Fibroblast of lung (primary cell): Measurements from ENCODE around the gene TPMT. TPM values are rescaled to one million over a fixed set of nuclear protein-coding genes. Genes with fewer than 3 reads are reported as not detected.

Source experiments
- DNase-seq, 2 donors: peaks; one replicate each; pipeline versions ENCODE4 v3.0.0 to v3.0.0-alpha.2; 2010; ENCODE audit warnings: low read depth in 2 of 2
- H2AFZ ChIP-seq: 2 replicates; pipeline ENCODE4 v1.5.1; 2012; ENCODE audit warnings: low read length, control low read depth, inconsistent platforms
- H3K27ac ChIP-seq: 2 replicates; pipeline ENCODE4 v1.5.1; 2011; ENCODE audit warnings: low read length, control low read depth; ENCODE audit not compliant: insufficient read depth
- H3K27me3 ChIP-seq: 2 replicates; pipeline ENCODE4 v1.5.1; 2011; ENCODE audit warnings: mild to moderate bottlenecking, low read length; ENCODE audit not compliant: control insufficient read depth, insufficient read depth
- H3K36me3 ChIP-seq: 2 replicates; pipeline ENCODE4 v1.5.1; 2011; ENCODE audit warnings: low read length; ENCODE audit not compliant: control insufficient read depth, insufficient read depth
- H3K4me1 ChIP-seq: 2 replicates; pipeline ENCODE4 v1.5.1; 2011; ENCODE audit warnings: low read length; ENCODE audit not compliant: control insufficient read depth, insufficient read depth; ENCODE audit errors: extremely low read depth
- H3K4me2 ChIP-seq: 2 replicates; pipeline ENCODE4 v1.5.1; 2011; ENCODE audit warnings: low read length, control low read depth; ENCODE audit not compliant: insufficient read depth; ENCODE audit errors: extremely low read depth
- H3K4me3 ChIP-seq, 4 experiments: fragments of 200-600 bp in 1 of 4; sonication (generic) in 1 of 4; replicated peaks in 1 of 4; 2 replicates each; pipeline ENCODE4 v1.5.1; 2011 to 2016; ENCODE audit warnings: low read length in 4 of 4, low read depth in 3 of 4, mild to moderate bottlenecking in 3 of 4, control low read depth in 2 of 4, inconsistent platforms in 1 of 4, mixed read lengths in 1 of 4; ENCODE audit not compliant: insufficient read depth in 1 of 4; ENCODE audit errors: control extremely low read depth in 1 of 4
- H3K79me2 ChIP-seq: 2 replicates; pipeline ENCODE4 v1.5.1; 2012; ENCODE audit warnings: mild to moderate bottlenecking, low read length, inconsistent platforms; ENCODE audit not compliant: control insufficient read depth, insufficient read depth
- H3K9ac ChIP-seq: 2 replicates; pipeline ENCODE4 v1.5.1; 2011; ENCODE audit warnings: mild to moderate bottlenecking, low read length, control low read depth; ENCODE audit not compliant: insufficient read depth
- H3K9me3 ChIP-seq: 2 replicates; pipeline ENCODE4 v1.5.1; 2012; ENCODE audit warnings: low read depth, low read length; ENCODE audit not compliant: control insufficient read depth, insufficient read depth
- H4K20me1 ChIP-seq: 2 replicates; pipeline ENCODE4 v1.5.1; 2011; ENCODE audit warnings: low read length; ENCODE audit not compliant: control insufficient read depth, insufficient read depth; ENCODE audit errors: extremely low read depth
- EZH2 ChIP-seq: IDR thresholded peaks from 2 replicates; pipeline ENCODE4 v1.5.1; 2012; ENCODE audit warnings: low read length, control low read depth, mild to moderate bottlenecking; ENCODE audit errors: missing control alignments
- polyA plus RNA-seq, 2 donors: library from polyadenylated mRNA; depleted of rRNA in 1 of 2; stranded (reverse) in 1 of 2; unstranded in 1 of 2; fragments of >200 nt; gene quantifications; 2 replicates each; pipeline ENCODE4 v1.2.1, GENCODE V29; 2011 to 2012; ENCODE audit warnings: missing spikeins in 1 of 2
- total RNA-seq: library from RNA; depleted of rRNA; stranded (reverse); fragments of >200 nt; gene quantifications from 2 replicates; pipeline ENCODE4 v1.2.1, GENCODE V29; 2014
- TF ChIP-seq, protein P1 (sequence below), 2 donors: IDR thresholded peaks in 1 of 2; conservative IDR thresholded peaks in 1 of 2; 1 replicate in 1 of 2; 2 replicates in 1 of 2; pipeline ENCODE4 v1.5.1; 2011 to 2012; ENCODE audit warnings: low read length in 2 of 2, control low read depth in 1 of 2, inconsistent platforms in 1 of 2, low read depth in 1 of 2, mild to moderate bottlenecking in 1 of 2

TPMT gene
- total and polyA plus RNA-seq, 2 donors (not counting 1 experiment from before 2014, with no cell fraction given), result 17.5 to 20.2 TPM

GRCh38 chr6:18102783-18103509 is 51.9 kb downstream of the TPMT start:
- Histone ChIP-seq H3K27ac (no peak overlapping the region), H2AFZ (no peak overlapping the region), H3K4me3 (no peak overlapping the region), H3K36me3 (no peaks in the 10 kb centered on the region), H4K20me1 (no peaks in the 10 kb centered on the region), H3K4me1 (no peaks in the 10 kb centered on the region), H3K9ac (no peak overlapping the region), H3K4me2 (no peak overlapping the region), H3K27me3 (no peaks in the 10 kb centered on the region), H3K79me2 (no peaks in the 10 kb centered on the region), H3K9me3 (no peaks in the 10 kb centered on the region)
- TF ChIP-seq, protein P1, sequence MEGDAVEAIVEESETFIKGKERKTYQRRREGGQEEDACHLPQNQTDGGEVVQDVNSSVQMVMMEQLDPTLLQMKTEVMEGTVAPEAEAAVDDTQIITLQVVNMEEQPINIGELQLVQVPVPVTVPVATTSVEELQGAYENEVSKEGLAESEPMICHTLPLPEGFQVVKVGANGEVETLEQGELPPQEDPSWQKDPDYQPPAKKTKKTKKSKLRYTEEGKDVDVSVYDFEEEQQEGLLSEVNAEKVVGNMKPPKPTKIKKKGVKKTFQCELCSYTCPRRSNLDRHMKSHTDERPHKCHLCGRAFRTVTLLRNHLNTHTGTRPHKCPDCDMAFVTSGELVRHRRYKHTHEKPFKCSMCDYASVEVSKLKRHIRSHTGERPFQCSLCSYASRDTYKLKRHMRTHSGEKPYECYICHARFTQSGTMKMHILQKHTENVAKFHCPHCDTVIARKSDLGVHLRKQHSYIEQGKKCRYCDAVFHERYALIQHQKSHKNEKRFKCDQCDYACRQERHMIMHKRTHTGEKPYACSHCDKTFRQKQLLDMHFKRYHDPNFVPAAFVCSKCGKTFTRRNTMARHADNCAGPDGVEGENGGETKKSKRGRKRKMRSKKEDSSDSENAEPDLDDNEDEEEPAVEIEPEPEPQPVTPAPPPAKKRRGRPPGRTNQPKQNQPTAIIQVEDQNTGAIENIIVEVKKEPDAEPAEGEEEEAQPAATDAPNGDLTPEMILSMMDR (conservative IDR thresholded peaks at IDR 0.05 in 1 of 2, IDR thresholded peaks at IDR 0.05 in 1 of 2; ENCODE audit: low read depth in 1 of 2, low read length in 2 of 2), result no peak
- TF ChIP-seq EZH2, result no peak
- DNase-seq, result no peak

GRCh38 chr6:18101873-18102272 is 53.0 kb downstream of the TPMT start:
- no peaks in the 10 kb centered on the region for H3K36me3 ChIP-seq
- H3K9ac ChIP-seq, result no peak overlapping the region
- H3K4me2 ChIP-seq, result no peak overlapping the region
- no peaks in the 10 kb centered on the region for H3K27me3 ChIP-seq
- no peak overlapping the region for H2AFZ ChIP-seq
- TF ChIP-seq, protein P1 (conservative IDR thresholded peaks at IDR 0.05 in 1 of 2, IDR thresholded peaks at IDR 0.05 in 1 of 2; ENCODE audit: low read depth in 1 of 2, low read length in 2 of 2), result no peak
- no peak for TF ChIP-seq EZH2
- H3K27ac ChIP-seq, result no peak overlapping the region
- DNase-seq, result no peak
- H4K20me1 ChIP-seq, result no peaks in the 10 kb centered on the region
- no peaks in the 10 kb centered on the region for H3K79me2 ChIP-seq
- no peak overlapping the region for H3K4me3 ChIP-seq
- H3K9me3 ChIP-seq, result no peaks in the 10 kb centered on the region
- H3K4me1 ChIP-seq, result no peaks in the 10 kb centered on the region

DNA sequence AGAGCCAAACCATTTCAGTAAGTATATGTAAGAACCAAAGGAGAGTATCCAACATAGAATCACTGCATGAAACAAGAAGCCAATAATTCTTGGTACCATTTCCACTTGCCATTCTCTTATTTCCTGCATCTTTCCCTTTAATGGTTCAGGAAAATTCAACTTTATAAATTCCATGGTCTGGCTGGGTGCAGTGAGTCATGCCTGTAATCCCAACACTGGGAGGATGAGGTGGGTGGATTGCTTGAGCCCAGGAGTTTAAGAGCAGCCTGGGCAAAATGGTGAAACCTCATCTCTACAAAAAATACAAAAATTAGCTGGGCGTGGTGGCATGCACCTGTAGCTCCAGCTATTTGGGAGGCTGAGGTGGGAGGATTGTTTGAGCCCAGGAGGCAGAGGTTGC is 53.6 kb downstream of the TPMT start:
- Histone ChIP-seq H3K36me3 (no peaks in the 10 kb centered on the region), H3K4me2 (no peak overlapping the region), H3K9ac (no peak overlapping the region), H3K27me3 (no peaks in the 10 kb centered on the region), H3K4me1 (no peaks in the 10 kb centered on the region), H3K4me3 (no peak overlapping the region), H2AFZ (no peak overlapping the region), H4K20me1 (no peaks in the 10 kb centered on the region), H3K27ac (no peak overlapping the region), H3K9me3 (no peaks in the 10 kb centered on the region), H3K79me2 (no peaks in the 10 kb centered on the region)
- TF ChIP-seq, protein P1 (conservative IDR thresholded peaks at IDR 0.05 in 1 of 2, IDR thresholded peaks at IDR 0.05 in 1 of 2; ENCODE audit: low read depth in 1 of 2, low read length in 2 of 2), result no peak
- no peak for TF ChIP-seq EZH2
- peak; percentile 17 to 70 for DNase-seq
